HEK293 (cell line): ENCODE measurements around the gene ZFP42.

Experiments
- CTCF ChIA-PET: fragments of 350-600 bp; formaldehyde crosslinking; extraction: SDS; loops from one replicate; lab custom pipeline; 2021; ENCODE audit warnings: antibody characterized with exemption; lab: Yijun Ruan, JAX
- POLR2A ChIA-PET: fragments of 300-600 bp; formaldehyde crosslinking; extraction: SDS; loops from one replicate; lab custom pipeline; 2020; ENCODE audit warnings: antibody characterized with exemption, inconsistent platforms; lab: Yijun Ruan, JAX
- H3K27ac ChIP-seq: fragments of 200-500 bp; sonication (Bioruptor generic); 2 replicates; pipeline ENCODE4 v1.5.1; 2014; ENCODE audit warnings: low read depth, low read length, control low read depth, inconsistent platforms; ENCODE audit errors: extremely low read depth
- H3K36me3 ChIP-seq, 2 experiments: fragments of 200-500 bp in 1 of 2; sonication (Bioruptor generic) in 1 of 2; 1 replicate in 1 of 2; 2 replicates in 1 of 2; pipeline ENCODE4 v1.5.1; 2014 to 2017; ENCODE audit warnings: inconsistent platforms in 2 of 2, low read length in 2 of 2; ENCODE audit not compliant: control insufficient read depth in 2 of 2, insufficient read depth in 1 of 2
- H3K4me1 ChIP-seq: fragments of 200-500 bp; sonication (Bioruptor generic); 2 replicates; pipeline ENCODE4 v1.5.1; 2014; ENCODE audit warnings: mild to moderate bottlenecking, low read length, inconsistent platforms; ENCODE audit not compliant: control insufficient read depth, insufficient read depth
- H3K4me3 ChIP-seq: 2 replicates; pipeline ENCODE4 v1.5.1; 2011; ENCODE audit warnings: low read depth, mild to moderate bottlenecking, control low read depth, low read length, moderate library complexity
- H3K9me3 ChIP-seq: fragments of 200-500 bp; sonication (Bioruptor generic); 2 replicates; pipeline ENCODE4 v1.5.1; 2014; ENCODE audit warnings: low read depth, low read length, inconsistent platforms; ENCODE audit not compliant: control insufficient read depth, insufficient read depth
- BCL11A ChIP-seq: fragments of 450-650 bp; formaldehyde crosslinking; IDR thresholded peaks from 2 replicates; pipeline ENCODE4 v1.5.1; 2016; ENCODE audit warnings: low read depth, missing biosample characterization, missing genetic modification characterization
- GLIS2 ChIP-seq: fragments of 450-650 bp; formaldehyde crosslinking; IDR thresholded peaks from 2 replicates; pipeline ENCODE4 v1.5.1; 2016; ENCODE audit warnings: missing biosample characterization, missing genetic modification characterization
- KLF16 ChIP-seq: fragments of 450-650 bp; formaldehyde crosslinking; IDR thresholded peaks from 2 replicates; pipeline ENCODE4 v1.5.1; 2017; ENCODE audit warnings: missing biosample characterization, missing genetic modification characterization
- PRDM10 ChIP-seq: fragments of 450-650 bp; formaldehyde crosslinking; IDR thresholded peaks from 2 replicates; pipeline ENCODE4 v1.5.1; 2016; ENCODE audit warnings: missing biosample characterization, missing genetic modification characterization
- SALL2 ChIP-seq: fragments of 450-650 bp; formaldehyde crosslinking; IDR thresholded peaks from 2 replicates; pipeline ENCODE4 v1.5.0; 2017; ENCODE audit warnings: missing biosample characterization, mild to moderate bottlenecking, missing genetic modification characterization, borderline replicate concordance
- SP7 ChIP-seq: fragments of 450-650 bp; formaldehyde crosslinking; IDR thresholded peaks from 2 replicates; pipeline ENCODE4 v1.5.1; 2016; ENCODE audit warnings: missing biosample characterization, missing genetic modification characterization
- ZFHX2 ChIP-seq: fragments of 450-650 bp; formaldehyde crosslinking; conservative IDR thresholded peaks from 2 replicates; pipeline ENCODE4 v1.5.1; 2016; ENCODE audit warnings: missing biosample characterization, missing genetic modification characterization
- ZFP69B ChIP-seq: fragments of 450-650 bp; formaldehyde crosslinking; IDR thresholded peaks from 2 replicates; pipeline ENCODE4 v1.5.1; 2016; ENCODE audit warnings: missing biosample characterization, missing genetic modification characterization
- ZNF146 ChIP-seq: fragments of 450-650 bp; formaldehyde crosslinking; IDR thresholded peaks from 2 replicates; pipeline ENCODE4 v1.5.1; 2016; ENCODE audit warnings: missing biosample characterization, missing genetic modification characterization
- ZNF19 ChIP-seq: fragments of 450-650 bp; formaldehyde crosslinking; IDR thresholded peaks from 2 replicates; pipeline ENCODE4; 2016; ENCODE audit warnings: missing biosample characterization, missing genetic modification characterization, low read depth
- ZNF211 ChIP-seq: fragments of 450-650 bp; formaldehyde crosslinking; IDR thresholded peaks from 2 replicates; pipeline ENCODE4 v1.5.1; 2016; ENCODE audit warnings: low read depth, missing biosample characterization, missing genetic modification characterization
- ZNF214 ChIP-seq: fragments of 450-650 bp; formaldehyde crosslinking; IDR thresholded peaks from 2 replicates; pipeline ENCODE4 v1.5.1; 2017; ENCODE audit warnings: missing biosample characterization, mild to moderate bottlenecking, missing genetic modification characterization, borderline replicate concordance
- ZNF223 ChIP-seq: fragments of 450-650 bp; formaldehyde crosslinking; IDR thresholded peaks from 2 replicates; pipeline ENCODE4 v1.5.1; 2016; ENCODE audit warnings: missing biosample characterization, missing genetic modification characterization
- ZNF394 ChIP-seq: fragments of 450-650 bp; formaldehyde crosslinking; IDR thresholded peaks from 2 replicates; pipeline ENCODE4 v1.5.1; 2016; ENCODE audit warnings: missing biosample characterization, missing genetic modification characterization, mild to moderate bottlenecking, moderate library complexity, borderline replicate concordance
- ZNF423 ChIP-seq: fragments of 450-650 bp; formaldehyde crosslinking; IDR thresholded peaks from 2 replicates; pipeline ENCODE4 v1.5.1; 2016; ENCODE audit warnings: missing biosample characterization, missing genetic modification characterization
- ZNF513 ChIP-seq: fragments of 450-650 bp; IDR thresholded peaks from 2 replicates; pipeline ENCODE4 v1.5.1; 2018; ENCODE audit warnings: missing biosample characterization, missing genetic modification characterization
- ZNF518A ChIP-seq: fragments of 450-650 bp; formaldehyde crosslinking; conservative IDR thresholded peaks from 2 replicates; pipeline ENCODE4 v1.5.1; 2016; ENCODE audit warnings: low read depth, missing biosample characterization, missing genetic modification characterization
- ZNF558 ChIP-seq: fragments of 450-650 bp; formaldehyde crosslinking; IDR thresholded peaks from 2 replicates; pipeline ENCODE4 v1.5.1; 2016; ENCODE audit warnings: missing biosample characterization, missing genetic modification characterization
- ZNF664 ChIP-seq: fragments of 450-650 bp; formaldehyde crosslinking; IDR thresholded peaks from 2 replicates; pipeline ENCODE4 v1.5.1; 2016; ENCODE audit warnings: missing biosample characterization, missing genetic modification characterization
- ZNF768 ChIP-seq: fragments of 450-650 bp; formaldehyde crosslinking; IDR thresholded peaks from 2 replicates; pipeline ENCODE4 v1.5.1; 2018; ENCODE audit warnings: missing biosample characterization, mild to moderate bottlenecking, missing genetic modification characterization
- ZNF791 ChIP-seq: fragments of 450-650 bp; formaldehyde crosslinking; IDR thresholded peaks from 2 replicates; pipeline ENCODE4 v1.5.1; 2016; ENCODE audit warnings: missing biosample characterization, missing genetic modification characterization

The ZFP42 gene

GRCh38 chr4:187992971-187993370 is 2.6 kb upstream of the ZFP42 start:
- no peak overlapping the region for H3K27ac ChIP-seq
- no peaks in the 10 kb centered on the region for H3K9me3 ChIP-seq
- no peaks in the 10 kb centered on the region for H3K4me1 ChIP-seq
- H3K36me3 ChIP-seq, result no peaks in the 10 kb centered on the region
- TF ChIP-seq BCL11A (tag by site-specific recombination) (no peak), GLIS2 (tag by site-specific recombination) (no peak), ZNF19 (tag by site-specific recombination) (no peak), ZNF518A (tag by site-specific recombination) (no peak), ZNF768 (tag by site-specific recombination) (no peak)
- ChIA-PET POLR2A (no interaction called here), CTCF (interaction anchor here (0.6 to 0.7 kb wide), 4 partner anchors 16 to 1142 kb away, joined by 3 to 6 read pairs (median 4); no protein-coding TSS in a partner anchor)
- no peak overlapping the region for H3K4me3 ChIP-seq

- TF ChIP-seq ZNF768 (tag by site-specific recombination), result no peak
- no peak for TF ChIP-seq ZNF394 (tag by site-specific recombination)
- no peak for TF ChIP-seq ZFP69B (tag by site-specific recombination)
- no peak for TF ChIP-seq ZNF214 (tag by site-specific recombination)
- no peak for TF ChIP-seq ZFHX2 (tag by site-specific recombination)
- TF ChIP-seq ZNF223 (tag by site-specific recombination), result no peak
- no peak for TF ChIP-seq ZNF791 (tag by site-specific recombination)
- TF ChIP-seq ZNF423, result no peak
- TF ChIP-seq KLF16 (tag by site-specific recombination), result no peak
- no peak for TF ChIP-seq ZNF558 (tag by site-specific recombination)
- no peak for TF ChIP-seq ZNF664 (tag by site-specific recombination)
- ChIA-PET CTCF (interaction anchor here (0.6 to 0.7 kb wide), 8 partner anchors 17 to 909 kb away, joined by 3 to 4 read pairs (median 3); no protein-coding TSS in a partner anchor), POLR2A (no interaction called here)
- no peaks in the 10 kb centered on the region for H3K36me3 ChIP-seq
- H3K9me3 ChIP-seq, result no peaks in the 10 kb centered on the region
- no peaks in the 10 kb centered on the region for H3K4me1 ChIP-seq
- no peak overlapping the region for H3K4me3 ChIP-seq
- H3K27ac ChIP-seq, result no peak overlapping the region
Observed at GRCh38 chr4:187993827-187994226, 1.7 kb upstream of the ZFP42 start.

- Histone ChIP-seq H3K4me3 (no peak overlapping the region), H3K9me3 (no peaks in the 10 kb centered on the region), H3K27ac (no peak overlapping the region), H3K36me3 (no peaks in the 10 kb centered on the region), H3K4me1 (no peaks in the 10 kb centered on the region)
- ChIA-PET POLR2A (interaction anchor here (0.6 kb wide), 1 partner anchor 20 kb away, joined by 3 read pairs; no protein-coding TSS in a partner anchor), CTCF (no interaction called here)
- TF ChIP-seq SALL2, result no peak
- TF ChIP-seq ZNF211, result no peak
- TF ChIP-seq PRDM10 (tag by site-specific recombination), result no peak
- no peak for TF ChIP-seq ZNF513 (tag by site-specific recombination)
- no peak for TF ChIP-seq SP7
- no peak for TF ChIP-seq ZNF146 (tag by site-specific recombination)
Observed at GRCh38 chr4:187996502-187997177, 1.1 kb downstream of the ZFP42 start.
